Measurements from ENCODE around the gene ARHGAP18. TPM values are rescaled to one million over a fixed set of nuclear protein-coding genes. Genes with fewer than 3 reads are reported as not detected.

The ARHGAP18 gene
- total and polyA plus RNA-seq, 2 of the 13 experiments (the other 11 are each of a cell fraction or from before 2014, with no cell fraction given), result 58.2 to 115 TPM

DNA sequence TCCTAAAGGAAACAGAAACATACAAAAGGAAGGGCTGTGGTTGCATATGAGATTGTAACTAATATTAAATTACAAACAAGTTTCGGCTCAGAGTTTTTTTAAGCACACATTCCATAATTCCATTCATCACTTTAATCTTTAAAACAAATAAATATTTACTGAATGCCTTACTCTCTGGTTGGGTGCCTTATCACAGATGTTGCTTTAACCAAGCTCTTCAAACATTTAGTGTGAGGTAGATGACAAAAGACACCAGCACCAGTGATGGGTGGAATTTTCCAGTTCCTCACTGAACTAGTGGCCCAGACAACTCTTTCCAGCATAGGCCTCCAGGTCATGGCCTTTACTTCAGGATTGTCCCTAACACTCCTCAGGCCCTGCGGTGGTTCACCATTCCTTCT lies 58.7 kb downstream of the ARHGAP18 start (continued):
- no peak for TF ChIP-seq ZNF598 (CRISPR knock-in tag; IDR thresholded peaks at IDR 0.05; ENCODE audit: borderline replicate concordance)
- TF ChIP-seq ZNF138 (CRISPR knock-in tag; IDR thresholded peaks at IDR 0.05; ENCODE audit: low read depth), result no peak
- TF ChIP-seq, protein P1, sequence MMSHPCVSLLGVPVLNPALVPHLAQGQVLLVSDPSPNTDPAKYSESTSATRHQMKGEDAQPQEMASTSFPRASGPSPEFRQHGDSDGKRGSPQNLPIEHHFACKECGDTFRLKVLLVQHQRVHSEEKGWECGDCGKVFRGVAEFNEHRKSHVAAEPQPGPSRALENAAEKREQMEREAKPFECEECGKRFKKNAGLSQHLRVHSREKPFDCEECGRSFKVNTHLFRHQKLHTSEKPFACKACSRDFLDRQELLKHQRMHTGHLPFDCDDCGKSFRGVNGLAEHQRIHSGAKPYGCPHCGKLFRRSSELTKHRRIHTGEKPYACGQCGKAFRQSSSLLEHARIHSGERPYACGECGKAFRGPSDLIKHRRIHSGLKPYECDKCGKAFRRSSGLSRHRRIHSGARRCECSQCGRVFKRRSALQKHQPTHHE (CRISPR knock-in tag; IDR thresholded peaks at IDR 0.05; ENCODE audit: borderline replicate concordance), result 0 out of 2 replicates have a peak, but pooled peaks have one; percentile 33
- TF ChIP-seq ZNF878 (CRISPR knock-in tag; IDR thresholded peaks at IDR 0.05), result no peak
- TF ChIP-seq GTF2F1 (IDR thresholded peaks at IDR 0.05; ENCODE audit: low read length), result no peak
- TF ChIP-seq ISL2 (CRISPR knock-in tag; IDR thresholded peaks at IDR 0.05), result peak; percentile 93
- no peak for TF ChIP-seq ZNF746 (CRISPR knock-in tag; IDR thresholded peaks at IDR 0.05)
- TF ChIP-seq, protein P2, sequence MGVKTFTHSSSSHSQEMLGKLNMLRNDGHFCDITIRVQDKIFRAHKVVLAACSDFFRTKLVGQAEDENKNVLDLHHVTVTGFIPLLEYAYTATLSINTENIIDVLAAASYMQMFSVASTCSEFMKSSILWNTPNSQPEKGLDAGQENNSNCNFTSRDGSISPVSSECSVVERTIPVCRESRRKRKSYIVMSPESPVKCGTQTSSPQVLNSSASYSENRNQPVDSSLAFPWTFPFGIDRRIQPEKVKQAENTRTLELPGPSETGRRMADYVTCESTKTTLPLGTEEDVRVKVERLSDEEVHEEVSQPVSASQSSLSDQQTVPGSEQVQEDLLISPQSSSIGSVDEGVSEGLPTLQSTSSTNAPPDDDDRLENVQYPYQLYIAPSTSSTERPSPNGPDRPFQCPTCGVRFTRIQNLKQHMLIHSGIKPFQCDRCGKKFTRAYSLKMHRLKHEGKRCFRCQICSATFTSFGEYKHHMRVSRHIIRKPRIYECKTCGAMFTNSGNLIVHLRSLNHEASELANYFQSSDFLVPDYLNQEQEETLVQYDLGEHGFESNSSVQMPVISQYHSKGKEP (CRISPR knock-in tag; IDR thresholded peaks at IDR 0.05), result no peak
- no peak for TF ChIP-seq ZNF431 (CRISPR knock-in tag; IDR thresholded peaks at IDR 0.05; ENCODE audit: borderline replicate concordance, low read depth)
- peak; percentile 26; the same call in 1 of the 2 replicates for TF ChIP-seq HOXA5 (CRISPR knock-in tag; IDR thresholded peaks at IDR 0.05)
- no peak for TF ChIP-seq ZBTB21 (CRISPR knock-in tag; IDR thresholded peaks at IDR 0.05)
- no peak for TF ChIP-seq NRL (CRISPR knock-in tag; IDR thresholded peaks at IDR 0.05; ENCODE audit: borderline replicate concordance)
- no peak for TF ChIP-seq JUND (CRISPR knock-in tag; IDR thresholded peaks at IDR 0.05)
- TF ChIP-seq AHR (CRISPR knock-in tag; IDR thresholded peaks at IDR 0.05), result no peak
- no peak for TF ChIP-seq NFE2L2 (IDR thresholded peaks at IDR 0.05; ENCODE audit: low read length)
- TF ChIP-seq ZNF646 (CRISPR knock-in tag; IDR thresholded peaks at IDR 0.05), result no peak
- TF ChIP-seq SP1 (IDR thresholded peaks at IDR 0.05), result no peak
- no peak for TF ChIP-seq SP1 (CRISPR knock-in tag; IDR thresholded peaks at IDR 0.05)
- TF ChIP-seq RBM22 (optimal IDR thresholded peaks at IDR 0.05; ENCODE audit: low read length), result peak; percentile 77
- no peak for TF ChIP-seq ZNF251 (CRISPR knock-in tag; IDR thresholded peaks at IDR 0.05)
- no peak for TF ChIP-seq ZNF33A (CRISPR knock-in tag; IDR thresholded peaks at IDR 0.05; ENCODE audit: borderline replicate concordance)
- TF ChIP-seq ZNF503 (CRISPR knock-in tag; IDR thresholded peaks at IDR 0.05), result peak; percentile 45; the same call in 1 of the 2 replicates
